ENCODE data around the gene PRKG2. TPM values are rescaled to one million over a fixed set of nuclear protein-coding genes. Genes with fewer than 3 reads are reported as not detected.

PRKG2 gene
- total and polyA plus RNA-seq, 2 donors (not counting 3 experiments of a cell fraction or from before 2014, with no cell fraction given) = not detected

DNA sequence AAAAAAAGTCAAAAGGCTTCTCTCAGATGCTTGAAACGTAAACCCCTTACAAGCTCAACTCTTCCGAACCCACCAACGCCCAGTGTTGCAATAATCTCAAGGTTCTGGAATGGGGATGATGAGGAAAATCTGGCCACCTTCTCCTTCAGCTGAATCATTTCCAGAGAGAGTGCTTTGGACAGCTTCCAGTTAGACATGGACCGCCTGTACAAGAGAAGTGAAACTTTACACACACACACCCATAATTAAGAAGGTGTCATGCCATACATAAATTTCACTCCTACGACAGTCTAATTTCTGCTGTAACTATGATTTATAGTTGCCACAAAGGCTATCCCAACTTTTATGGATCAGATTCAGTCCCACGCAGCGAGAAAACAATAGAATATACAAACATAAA is 72.3 kb downstream of the PRKG2 start:
- Histone ChIP-seq H3K27ac (ENCODE audit: insufficient read depth, low read depth, low read length) (no peak overlapping the region), H3K79me2 (ENCODE audit: control insufficient read depth, insufficient read depth, low read length) (no peaks in the 10 kb centered on the region), H3K4me3 (replicated peaks in 1 of 3; ENCODE audit: insufficient read depth in 1 of 3, low read depth in 1 of 3, low read length in 3 of 3) (no peak overlapping the region), H3K9me1 (replicated peaks; ENCODE audit: control insufficient read depth, extremely low read depth, insufficient read depth, low read length) (no peaks in the 10 kb centered on the region), H3K4me1 (ENCODE audit: control insufficient read depth, extremely low read depth, insufficient read depth, low read length) (no peaks in the 10 kb centered on the region), H3K9me3 (replicated peaks; ENCODE audit: control insufficient read depth, insufficient read depth, low read length) (no peaks in the 10 kb centered on the region), H3K9ac (replicated peaks; ENCODE audit: extremely low read depth, insufficient read depth, low read length) (no peak overlapping the region), H4K20me1 (replicated peaks; ENCODE audit: control insufficient read depth, extremely low read depth, insufficient read depth, low read length) (no peaks in the 10 kb centered on the region), H3K27me3 (ENCODE audit: control insufficient read depth in 2 of 2, insufficient read depth in 2 of 2, low read length in 2 of 2) (no peaks in the 10 kb centered on the region), H3K4me2 (ENCODE audit: insufficient read depth, low read length) (no peak overlapping the region), H3K36me3 (ENCODE audit: control insufficient read depth in 2 of 2, extremely low read depth in 1 of 2, insufficient read depth in 2 of 2, low read length in 2 of 2) (no peaks in the 10 kb centered on the region), H2AFZ (ENCODE audit: low read depth, low read length) (no peak overlapping the region)
- BruUV-seq (replicated peaks) = no TSS peak
- ChIA-PET CTCF (no interaction called here), POLR2A (no interaction called here)
- FAIRE-seq (no peak), DNase-seq (ENCODE audit: low read depth, low spot score) (no peak)
- dilution Hi-C loops (cut with MboI; ENCODE audit: extremely low pct_ligation_motif_present, low sequenced_read_pairs) (no loop called here), intact Hi-C loops (cut with micrococcal nuclease) (no loop called here)
- TF ChIP-seq GATA2 (IDR thresholded peaks at IDR 0.05; ENCODE audit: insufficient read depth, insufficient read length, low read depth, low read length) (no peak), EZH2 (IDR thresholded peaks at IDR 0.05; ENCODE audit: borderline replicate concordance, low read depth, low read length, severe bottlenecking) (no peak), MYC (IDR thresholded peaks at IDR 0.05; ENCODE audit: low read depth, low read length) (no peak), POLR2A (IDR thresholded peaks at IDR 0.05; ENCODE audit: low read depth, low read length) (no peak), POLR2AphosphoS5 (IDR thresholded peaks at IDR 0.05; ENCODE audit: insufficient read depth, low read depth, low read length) (no peak), FOS (IDR thresholded peaks at IDR 0.05; ENCODE audit: borderline replicate concordance, insufficient read depth, low read length) (no peak), JUN (IDR thresholded peaks at IDR 0.05; ENCODE audit: borderline replicate concordance, insufficient read depth, insufficient read length, low read depth) (no peak)
- TF ChIP-seq, protein P1, sequence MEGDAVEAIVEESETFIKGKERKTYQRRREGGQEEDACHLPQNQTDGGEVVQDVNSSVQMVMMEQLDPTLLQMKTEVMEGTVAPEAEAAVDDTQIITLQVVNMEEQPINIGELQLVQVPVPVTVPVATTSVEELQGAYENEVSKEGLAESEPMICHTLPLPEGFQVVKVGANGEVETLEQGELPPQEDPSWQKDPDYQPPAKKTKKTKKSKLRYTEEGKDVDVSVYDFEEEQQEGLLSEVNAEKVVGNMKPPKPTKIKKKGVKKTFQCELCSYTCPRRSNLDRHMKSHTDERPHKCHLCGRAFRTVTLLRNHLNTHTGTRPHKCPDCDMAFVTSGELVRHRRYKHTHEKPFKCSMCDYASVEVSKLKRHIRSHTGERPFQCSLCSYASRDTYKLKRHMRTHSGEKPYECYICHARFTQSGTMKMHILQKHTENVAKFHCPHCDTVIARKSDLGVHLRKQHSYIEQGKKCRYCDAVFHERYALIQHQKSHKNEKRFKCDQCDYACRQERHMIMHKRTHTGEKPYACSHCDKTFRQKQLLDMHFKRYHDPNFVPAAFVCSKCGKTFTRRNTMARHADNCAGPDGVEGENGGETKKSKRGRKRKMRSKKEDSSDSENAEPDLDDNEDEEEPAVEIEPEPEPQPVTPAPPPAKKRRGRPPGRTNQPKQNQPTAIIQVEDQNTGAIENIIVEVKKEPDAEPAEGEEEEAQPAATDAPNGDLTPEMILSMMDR (IDR thresholded peaks at IDR 0.05; ENCODE audit: extremely low read depth in 1 of 2, insufficient read depth in 1 of 2, low read depth in 1 of 2, low read length in 2 of 2) = no peak
- TF ChIP-seq, protein P2, sequence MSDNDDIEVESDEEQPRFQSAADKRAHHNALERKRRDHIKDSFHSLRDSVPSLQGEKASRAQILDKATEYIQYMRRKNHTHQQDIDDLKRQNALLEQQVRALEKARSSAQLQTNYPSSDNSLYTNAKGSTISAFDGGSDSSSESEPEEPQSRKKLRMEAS (IDR thresholded peaks at IDR 0.05; ENCODE audit: insufficient read depth, insufficient read length) = no peak

All from endothelial cell of umbilical vein (primary cell).